ENCODE data around the gene RASD2. TPM values are rescaled to one million over a fixed set of nuclear protein-coding genes. Genes with fewer than 3 reads are reported as not detected.
"Not testable (repeated sequence)": the region's sequence is repeated elsewhere in the genome, so short reads cannot be mapped to it uniquely, and the experiment has no call there.

RASD2 gene
- total and polyA plus RNA-seq, 2 experiments from 2014 or later, result 0.61 to 1.1 TPM

GRCh38 chr22:35509960-35510359 is 30.7 kb upstream of the RASD2 start:
- H3K4me1 ChIP-seq (ENCODE audit: low read depth), result no peaks in the 10 kb centered on the region

DNA sequence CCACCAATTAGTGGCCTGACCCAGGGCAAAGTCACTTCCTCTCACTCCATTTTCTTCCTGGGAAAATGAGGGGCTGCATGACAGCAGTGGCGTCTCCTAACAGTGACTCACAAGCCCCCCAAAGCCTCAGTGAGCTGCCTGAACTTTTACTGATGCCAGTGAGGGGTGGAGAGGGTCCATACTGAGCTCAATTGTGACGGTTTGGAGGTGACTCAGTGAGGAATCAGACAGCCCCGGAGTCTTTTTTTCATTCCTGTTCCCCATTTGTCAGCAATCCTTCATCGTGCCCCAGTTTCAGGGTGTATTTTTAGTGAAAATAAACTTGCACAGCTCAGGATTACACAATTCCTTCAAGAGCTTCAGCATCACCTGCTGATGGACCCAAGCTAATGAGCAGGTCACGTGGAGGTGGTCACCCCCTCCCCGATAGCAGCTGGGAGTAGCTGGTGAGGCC is 30.1 kb upstream of the RASD2 start:
- TF ChIP-seq CTCF (IDR thresholded peaks at IDR 0.05; ENCODE audit: low read depth, low read length), result no peak
- DNase-seq (ENCODE audit: low read depth in 1 of 2, low spot score in 1 of 2), result no peak
- Histone ChIP-seq H3K27ac (no peak overlapping the region), H3K4me1 (ENCODE audit: low read depth) (no peaks in the 10 kb centered on the region), H3K27me3 (peaks cover 4% of the 10 kb centered on the region), H3K4me3 (no peak overlapping the region), H3K9me3 (ENCODE audit: low read depth) (no peaks in the 10 kb centered on the region), H3K36me3 (no peaks in the 10 kb centered on the region)

More at GRCh38 chr22:35509960-35510359, 30.7 kb upstream of the RASD2 start:
- Histone ChIP-seq H3K9me3 (ENCODE audit: low read depth) (no peaks in the 10 kb centered on the region), H3K36me3 (no peaks in the 10 kb centered on the region), H3K4me3 (no peak overlapping the region), H3K27ac (no peak overlapping the region), H3K27me3 (peaks cover 4% of the 10 kb centered on the region)
- no peak for DNase-seq (ENCODE audit: low read depth in 1 of 2, low spot score in 1 of 2)
- TF ChIP-seq CTCF (IDR thresholded peaks at IDR 0.05; ENCODE audit: low read depth, low read length), result no peak

DNA sequence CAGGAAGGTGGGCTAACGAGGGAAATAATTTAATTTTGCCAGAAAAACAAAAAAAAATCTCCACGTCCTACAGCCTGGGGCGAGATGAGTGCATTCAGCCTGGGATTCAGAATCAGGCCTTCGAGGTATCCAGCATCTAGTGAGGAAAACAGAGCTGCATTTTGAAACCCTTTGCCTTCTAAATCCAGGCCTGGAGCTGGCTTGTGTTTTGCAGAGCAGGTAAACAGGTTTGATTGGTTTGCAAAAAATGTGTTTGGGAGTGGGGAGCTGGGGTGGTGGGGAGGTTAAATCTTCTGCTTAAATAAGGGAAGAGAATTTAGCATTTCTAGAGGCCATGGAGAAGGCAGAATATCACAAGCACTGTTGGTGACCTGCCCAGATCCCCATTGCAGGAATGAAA is 29.7 kb upstream of the RASD2 start:
- no peaks in the 10 kb centered on the region for H3K4me1 ChIP-seq (ENCODE audit: low read depth)
- no peak for DNase-seq (ENCODE audit: low read depth in 1 of 2, low spot score in 1 of 2)
- no peak for TF ChIP-seq CTCF (IDR thresholded peaks at IDR 0.05; ENCODE audit: low read depth, low read length)
- H3K36me3 ChIP-seq, result no peaks in the 10 kb centered on the region
- H3K4me3 ChIP-seq, result no peak overlapping the region
- H3K27me3 ChIP-seq, result peaks cover 4% of the 10 kb centered on the region
- H3K27ac ChIP-seq, result no peak overlapping the region
- H3K9me3 ChIP-seq (ENCODE audit: low read depth), result no peaks in the 10 kb centered on the region

DNA sequence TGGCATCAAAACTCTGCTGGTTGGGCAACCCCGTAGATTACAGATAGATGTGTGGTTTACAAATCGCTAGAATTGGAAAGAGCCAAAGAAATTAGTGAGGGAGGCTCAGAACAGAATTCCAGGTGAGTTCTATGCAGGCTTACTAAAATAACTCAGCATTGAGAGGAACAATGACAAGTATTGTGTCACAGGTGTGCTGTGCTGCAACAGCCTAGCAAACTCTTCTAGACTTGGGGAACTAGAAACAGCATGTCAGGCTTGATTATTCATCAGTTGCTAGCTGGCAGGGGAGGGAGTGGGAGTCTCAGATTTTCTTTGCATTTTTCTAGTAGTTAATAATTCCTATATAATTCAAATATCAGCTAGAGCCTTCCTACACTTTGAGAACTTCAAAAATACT is 26.3 kb upstream of the RASD2 start:
- peaks cover 4% of the 10 kb centered on the region for H3K27me3 ChIP-seq
- H3K4me1 ChIP-seq (ENCODE audit: low read depth), result no peaks in the 10 kb centered on the region
- TF ChIP-seq CTCF (IDR thresholded peaks at IDR 0.05; ENCODE audit: low read depth, low read length), result no peak
- no peak overlapping the region for H3K4me3 ChIP-seq
- DNase-seq (ENCODE audit: low read depth in 1 of 2, low spot score in 1 of 2), result no peak
- H3K27ac ChIP-seq, result no peak overlapping the region
- no peaks in the 10 kb centered on the region for H3K36me3 ChIP-seq
- no peaks in the 10 kb centered on the region for H3K9me3 ChIP-seq (ENCODE audit: low read depth)

DNA sequence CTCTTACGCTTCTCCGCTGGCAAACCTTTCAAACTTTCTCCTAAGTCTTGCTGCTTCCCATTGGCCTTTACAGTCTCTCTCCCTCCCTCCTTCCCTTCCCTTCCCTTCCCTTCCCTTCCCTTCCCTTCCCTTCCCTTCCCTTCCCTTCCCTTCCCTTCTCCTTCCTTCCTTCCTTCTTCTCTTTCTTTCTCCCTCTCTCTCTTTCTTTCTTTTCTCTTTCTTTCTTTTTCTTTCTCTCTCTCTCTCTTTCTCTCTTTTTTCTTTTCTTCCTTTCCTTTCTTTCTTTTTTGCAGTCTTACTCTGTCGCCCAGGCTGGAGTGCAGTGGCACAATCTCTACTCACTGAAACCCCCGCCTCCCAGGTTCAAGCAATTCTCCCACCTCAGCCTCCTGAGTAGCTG is 24.7 kb upstream of the RASD2 start:
- not testable (repeated sequence) for H3K4me1 ChIP-seq (ENCODE audit: low read depth); H3K27ac ChIP-seq; DNase-seq (ENCODE audit: low read depth in 1 of 2, low spot score in 1 of 2); H3K36me3 ChIP-seq; H3K9me3 ChIP-seq (ENCODE audit: low read depth); H3K27me3 ChIP-seq; H3K4me3 ChIP-seq

DNA sequence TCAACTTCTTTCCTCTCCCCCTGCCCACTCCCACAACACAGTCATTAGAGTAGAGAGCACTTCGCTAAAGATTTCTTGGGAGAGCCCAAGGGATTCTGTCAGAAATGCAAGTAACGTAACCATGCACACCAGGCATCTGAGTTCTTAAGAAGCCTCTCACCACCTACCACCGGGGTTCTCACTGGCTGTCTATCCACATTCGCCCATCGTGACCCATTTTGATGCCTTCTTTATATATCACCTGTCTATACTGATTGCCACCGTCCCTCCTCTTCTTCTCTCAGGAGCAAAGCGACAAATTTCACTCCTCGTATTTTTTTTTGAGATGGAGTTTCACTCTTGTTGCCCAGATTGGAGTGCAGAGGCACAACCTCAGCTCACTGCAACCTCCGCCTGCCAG is 23.9 kb upstream of the RASD2 start:
- no peak overlapping the region for H3K4me3 ChIP-seq
- no peaks in the 10 kb centered on the region for H3K4me1 ChIP-seq (ENCODE audit: low read depth)
- TF ChIP-seq CTCF (IDR thresholded peaks at IDR 0.05; ENCODE audit: low read depth, low read length), result no peak
- H3K9me3 ChIP-seq (ENCODE audit: low read depth), result no peaks in the 10 kb centered on the region
- DNase-seq (ENCODE audit: low read depth in 1 of 2, low spot score in 1 of 2), result no peak
- H3K27me3 ChIP-seq, result peaks cover 5% of the 10 kb centered on the region
- H3K27ac ChIP-seq, result no peak overlapping the region
- no peaks in the 10 kb centered on the region for H3K36me3 ChIP-seq

All from cardiac muscle cell (in vitro differentiated cells and primary cell).